K562 (cell line): ENCODE results near the gene BNIPL. TPM values are rescaled to one million over a fixed set of nuclear protein-coding genes. Genes with fewer than 3 reads are reported as not detected.

Experiments
- ELF4 ChIP-seq: fragments of 450-650 bp; formaldehyde crosslinking; IDR thresholded peaks from 2 replicates; pipeline ENCODE4 v1.4.0; 2022; ENCODE audit warnings: missing genetic modification characterization
- FOXK2 ChIP-seq, 2 experiments: fragments of 450-650 bp; IDR thresholded peaks in 1 of 2; conservative IDR thresholded peaks in 1 of 2; 2 replicates each; pipeline ENCODE4 v1.6.1; 2016; ENCODE audit warnings: low read depth in 2 of 2, mild to moderate bottlenecking in 1 of 2
- HDAC3 ChIP-seq: fragments of 450-650 bp; IDR thresholded peaks from 2 replicates; pipeline ENCODE4 v1.6.1; 2018; ENCODE audit warnings: borderline replicate concordance, mild to moderate bottlenecking, moderate library complexity; ENCODE audit not compliant: partially characterized antibody
- JUND ChIP-seq, 2 experiments: IDR thresholded peaks; 2 replicates in 1 of 2; 3 replicates in 1 of 2; pipeline ENCODE4 v1.6.1; 2011; ENCODE audit warnings: borderline replicate concordance in 2 of 2, low read depth in 2 of 2, low read length in 2 of 2, improper control_type of control experiment in 1 of 2, missing biosample characterization in 1 of 2, missing genetic modification characterization in 1 of 2, missing genetic modification reagents in 1 of 2
- MAFG ChIP-seq: fragments of 450-650 bp; conservative IDR thresholded peaks from 2 replicates; pipeline ENCODE4 v1.6.1; 2016; ENCODE audit warnings: missing genetic modification characterization, missing compliant biosample characterization
- MYC ChIP-seq, 2 experiments: fragments of 250-450 bp in 1 of 2; sonication (Bioruptor Pico) in 1 of 2; IDR thresholded peaks; 2 replicates each; pipeline versions ENCODE4 v1.5.1 to v1.6.1; 2012 to 2021; ENCODE audit warnings: low read depth in 2 of 2, borderline replicate concordance in 1 of 2, improper control_type of control experiment in 1 of 2, low read length in 1 of 2, mild to moderate bottlenecking in 1 of 2, moderate library complexity in 1 of 2
- NFE2 ChIP-seq: IDR thresholded peaks from 2 replicates; pipeline ENCODE4 v1.6.1; 2014; ENCODE audit warnings: antibody characterized with exemption, low read depth
- POLR2A ChIP-seq: fragments of 450-650 bp; conservative IDR thresholded peaks from 2 replicates; pipeline ENCODE4 v1.6.1; 2016
- PPARD ChIP-seq: fragments of 250-450 bp; sonication (Bioruptor Pico); IDR thresholded peaks from 2 replicates; pipeline ENCODE4 v1.8.0; 2022; ENCODE audit warnings: inconsistent platforms, mild to moderate bottlenecking, moderate library complexity
- SRF ChIP-seq, 2 experiments: fragments of 250-450, 450-650 bp in 1 of 2; sonication (Bioruptor Pico) in 1 of 2; sonication (generic) in 1 of 2; formaldehyde crosslinking; IDR thresholded peaks; 2 replicates each; pipeline versions ENCODE4 v1.5.0 to v1.5.1; 2020 to 2022; ENCODE audit warnings: mild to moderate bottlenecking in 1 of 2, missing genetic modification reagents in 1 of 2
- ZNF444 ChIP-seq: fragments of 250-450 bp; sonication (Bioruptor Pico); IDR thresholded peaks from 2 replicates; pipeline ENCODE4 v1.4.0; 2020; ENCODE audit warnings: mild to moderate bottlenecking, moderate library complexity
- polyA plus RNA-seq, 8 experiments: library from polyadenylated mRNA; depleted of rRNA in 4 of 8; stranded (reverse) in 5 of 8; unstranded in 3 of 8; fragments of >200 nt; fragmentation: Nextera tagmentation in 2 of 8; fragmentation: Illumina TruSeq in 1 of 8; extraction: Ambion mirVana in 2 of 8; extraction: Trizol in 1 of 8; gene quantifications; 2 replicates each; pipeline versions ENCODE4 v1.2.1 to v1.2.3, GENCODE V29; 2011 to 2014; ENCODE audit warnings: inconsistent platforms in 1 of 8, missing spikeins in 1 of 8
- total RNA-seq, 7 experiments: library from RNA; depleted of rRNA in 6 of 7; stranded (reverse); fragments of >200 nt in 6 of 7; fragmentation: Illumina TruSeq in 2 of 7; extraction: Trizol in 2 of 7; gene quantifications; 2 replicates each; pipeline versions ENCODE4 v1.2.1 to v1.2.3, GENCODE V29; 2011 to 2021; ENCODE audit warnings: low replicate concordance in 1 of 7
- TF ChIP-seq, protein P1 (sequence below), 3 experiments: fragments of 200-800 bp in 1 of 3; fragments of 250-450 bp in 1 of 3; fragments of 450-650 bp in 1 of 3; sonication (Bioruptor Pico) in 1 of 3; sonication (Bioruptor generic) in 1 of 3; formaldehyde crosslinking in 1 of 3; IDR thresholded peaks; 2 replicates each; pipeline versions ENCODE4 v1.6.1 to v1.8.0; 2016 to 2022; ENCODE audit warnings: mild to moderate bottlenecking in 2 of 3, missing genetic modification characterization in 2 of 3, missing compliant biosample characterization in 1 of 3, moderate library complexity in 1 of 3
- TF ChIP-seq, protein P2 (sequence below): IDR thresholded peaks from 2 replicates; pipeline ENCODE4 v1.6.1; 2014; ENCODE audit warnings: antibody characterized with exemption
- TF ChIP-seq, protein P3 (sequence below): fragments of 450-650 bp; IDR thresholded peaks from 2 replicates; pipeline ENCODE4 v1.6.1; 2016; ENCODE audit warnings: mild to moderate bottlenecking
- TF ChIP-seq, protein P4 (sequence below), 2 experiments: fragments of 200-800 bp in 1 of 2; sonication (Bioruptor generic) in 1 of 2; sonication (generic) in 1 of 2; formaldehyde crosslinking in 1 of 2; IDR thresholded peaks in 1 of 2; conservative IDR thresholded peaks in 1 of 2; 2 replicates each; pipeline versions ENCODE4 v1.5.0 to v1.6.1; 2016 to 2020; ENCODE audit warnings: missing compliant biosample characterization in 1 of 2, missing genetic modification characterization in 1 of 2, missing genetic modification reagents in 1 of 2
- TF ChIP-seq, protein P5 (sequence below): sonication (generic); formaldehyde crosslinking; IDR thresholded peaks from 2 replicates; pipeline ENCODE4 v1.9.0; 2022; ENCODE audit warnings: mild to moderate bottlenecking, missing genetic modification reagents

Gene BNIPL
- total and polyA plus RNA-seq, 9 of the 15 experiments (the other 6 are each of a cell fraction or from before 2014, with no cell fraction given), result 0.08 to 1.4 (median 0.68) TPM

DNA sequence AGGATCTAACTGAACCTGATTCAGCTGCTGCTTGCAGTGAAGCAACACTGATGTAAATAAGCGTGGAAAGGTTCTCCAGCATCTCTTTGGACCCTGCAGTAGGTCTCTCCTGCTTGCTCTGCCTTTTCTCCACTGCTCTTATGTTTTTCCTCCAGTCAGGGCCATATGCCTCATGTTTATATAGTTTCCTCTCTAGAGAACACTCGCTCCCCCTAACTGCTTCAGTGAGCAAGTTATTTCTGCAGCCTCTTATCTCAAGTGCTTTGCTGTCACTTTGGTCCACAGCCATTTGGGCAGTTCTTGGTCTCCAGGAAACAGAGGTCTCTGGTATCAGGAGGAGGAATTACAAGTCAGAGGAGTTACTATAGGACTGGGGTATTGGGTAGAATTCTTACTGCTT is 22.9 kb upstream of the BNIPL start (continued):
- TF ChIP-seq JUND (IDR thresholded peaks at IDR 0.05; ENCODE audit: borderline replicate concordance, low read depth, low read length) (peak; percentile 42; the same call in 1 of the 2 replicates), JUND (tag; IDR thresholded peaks at IDR 0.05; ENCODE audit: borderline replicate concordance, low read depth, low read length) (no peak; the same call in 2 of the 3 replicates), POLR2A (no peak), HDAC3 (no peak), SRF (CRISPR knock-in tag; IDR thresholded peaks at IDR 0.05) (no peak), ELF4 (CRISPR knock-in tag) (no peak), PPARD (CRISPR knock-in tag) (no peak), NFE2 (no peak), MAFG (no peak), FOXK2 (conservative IDR thresholded peaks at IDR 0.05 in 1 of 2, IDR thresholded peaks at IDR 0.05 in 1 of 2; ENCODE audit: low read depth in 2 of 2) (peak; percentile 92 to 95), MYC (IDR thresholded peaks at IDR 0.05; ENCODE audit: low read depth, low read length) (peak; percentile 61; the same call in 1 of the 2 replicates), MYC (CRISPR knock-in tag; IDR thresholded peaks at IDR 0.05; ENCODE audit: borderline replicate concordance, low read depth) (no peak), ZNF444 (no peak)
- TF ChIP-seq, protein P1, sequence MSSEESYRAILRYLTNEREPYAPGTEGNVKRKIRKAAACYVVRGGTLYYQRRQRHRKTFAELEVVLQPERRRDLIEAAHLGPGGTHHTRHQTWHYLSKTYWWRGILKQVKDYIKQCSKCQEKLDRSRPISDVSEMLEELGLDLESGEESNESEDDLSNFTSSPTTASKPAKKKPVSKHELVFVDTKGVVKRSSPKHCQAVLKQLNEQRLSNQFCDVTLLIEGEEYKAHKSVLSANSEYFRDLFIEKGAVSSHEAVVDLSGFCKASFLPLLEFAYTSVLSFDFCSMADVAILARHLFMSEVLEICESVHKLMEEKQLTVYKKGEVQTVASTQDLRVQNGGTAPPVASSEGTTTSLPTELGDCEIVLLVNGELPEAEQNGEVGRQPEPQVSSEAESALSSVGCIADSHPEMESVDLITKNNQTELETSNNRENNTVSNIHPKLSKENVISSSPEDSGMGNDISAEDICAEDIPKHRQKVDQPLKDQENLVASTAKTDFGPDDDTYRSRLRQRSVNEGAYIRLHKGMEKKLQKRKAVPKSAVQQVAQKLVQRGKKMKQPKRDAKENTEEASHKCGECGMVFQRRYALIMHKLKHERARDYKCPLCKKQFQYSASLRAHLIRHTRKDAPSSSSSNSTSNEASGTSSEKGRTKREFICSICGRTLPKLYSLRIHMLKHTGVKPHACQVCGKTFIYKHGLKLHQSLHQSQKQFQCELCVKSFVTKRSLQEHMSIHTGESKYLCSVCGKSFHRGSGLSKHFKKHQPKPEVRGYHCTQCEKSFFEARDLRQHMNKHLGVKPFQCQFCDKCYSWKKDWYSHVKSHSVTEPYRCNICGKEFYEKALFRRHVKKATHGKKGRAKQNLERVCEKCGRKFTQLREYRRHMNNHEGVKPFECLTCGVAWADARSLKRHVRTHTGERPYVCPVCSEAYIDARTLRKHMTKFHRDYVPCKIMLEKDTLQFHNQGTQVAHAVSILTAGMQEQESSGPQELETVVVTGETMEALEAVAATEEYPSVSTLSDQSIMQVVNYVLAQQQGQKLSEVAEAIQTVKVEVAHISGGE (CRISPR knock-in tag; IDR thresholded peaks at IDR 0.05), result no peak
- TF ChIP-seq, protein P2, sequence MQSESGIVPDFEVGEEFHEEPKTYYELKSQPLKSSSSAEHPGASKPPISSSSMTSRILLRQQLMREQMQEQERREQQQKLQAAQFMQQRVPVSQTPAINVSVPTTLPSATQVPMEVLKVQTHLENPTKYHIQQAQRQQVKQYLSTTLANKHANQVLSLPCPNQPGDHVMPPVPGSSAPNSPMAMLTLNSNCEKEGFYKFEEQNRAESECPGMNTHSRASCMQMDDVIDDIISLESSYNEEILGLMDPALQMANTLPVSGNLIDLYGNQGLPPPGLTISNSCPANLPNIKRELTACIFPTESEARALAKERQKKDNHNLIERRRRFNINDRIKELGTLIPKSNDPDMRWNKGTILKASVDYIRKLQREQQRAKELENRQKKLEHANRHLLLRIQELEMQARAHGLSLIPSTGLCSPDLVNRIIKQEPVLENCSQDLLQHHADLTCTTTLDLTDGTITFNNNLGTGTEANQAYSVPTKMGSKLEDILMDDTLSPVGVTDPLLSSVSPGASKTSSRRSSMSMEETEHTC, result no peak
- TF ChIP-seq, protein P3, sequence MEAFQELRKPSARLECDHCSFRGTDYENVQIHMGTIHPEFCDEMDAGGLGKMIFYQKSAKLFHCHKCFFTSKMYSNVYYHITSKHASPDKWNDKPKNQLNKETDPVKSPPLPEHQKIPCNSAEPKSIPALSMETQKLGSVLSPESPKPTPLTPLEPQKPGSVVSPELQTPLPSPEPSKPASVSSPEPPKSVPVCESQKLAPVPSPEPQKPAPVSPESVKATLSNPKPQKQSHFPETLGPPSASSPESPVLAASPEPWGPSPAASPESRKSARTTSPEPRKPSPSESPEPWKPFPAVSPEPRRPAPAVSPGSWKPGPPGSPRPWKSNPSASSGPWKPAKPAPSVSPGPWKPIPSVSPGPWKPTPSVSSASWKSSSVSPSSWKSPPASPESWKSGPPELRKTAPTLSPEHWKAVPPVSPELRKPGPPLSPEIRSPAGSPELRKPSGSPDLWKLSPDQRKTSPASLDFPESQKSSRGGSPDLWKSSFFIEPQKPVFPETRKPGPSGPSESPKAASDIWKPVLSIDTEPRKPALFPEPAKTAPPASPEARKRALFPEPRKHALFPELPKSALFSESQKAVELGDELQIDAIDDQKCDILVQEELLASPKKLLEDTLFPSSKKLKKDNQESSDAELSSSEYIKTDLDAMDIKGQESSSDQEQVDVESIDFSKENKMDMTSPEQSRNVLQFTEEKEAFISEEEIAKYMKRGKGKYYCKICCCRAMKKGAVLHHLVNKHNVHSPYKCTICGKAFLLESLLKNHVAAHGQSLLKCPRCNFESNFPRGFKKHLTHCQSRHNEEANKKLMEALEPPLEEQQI, result no peak
- TF ChIP-seq, protein P4, sequence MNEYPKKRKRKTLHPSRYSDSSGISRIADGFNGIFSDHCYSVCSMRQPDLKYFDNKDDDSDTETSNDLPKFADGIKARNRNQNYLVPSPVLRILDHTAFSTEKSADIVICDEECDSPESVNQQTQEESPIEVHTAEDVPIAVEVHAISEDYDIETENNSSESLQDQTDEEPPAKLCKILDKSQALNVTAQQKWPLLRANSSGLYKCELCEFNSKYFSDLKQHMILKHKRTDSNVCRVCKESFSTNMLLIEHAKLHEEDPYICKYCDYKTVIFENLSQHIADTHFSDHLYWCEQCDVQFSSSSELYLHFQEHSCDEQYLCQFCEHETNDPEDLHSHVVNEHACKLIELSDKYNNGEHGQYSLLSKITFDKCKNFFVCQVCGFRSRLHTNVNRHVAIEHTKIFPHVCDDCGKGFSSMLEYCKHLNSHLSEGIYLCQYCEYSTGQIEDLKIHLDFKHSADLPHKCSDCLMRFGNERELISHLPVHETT (CRISPR knock-in tag; conservative IDR thresholded peaks at IDR 0.05 in 1 of 2, IDR thresholded peaks at IDR 0.05 in 1 of 2), result 0 out of 4 replicates have a peak, but pooled peaks of 1 of the 2 experiments have one; percentile 27
- TF ChIP-seq, protein P5, sequence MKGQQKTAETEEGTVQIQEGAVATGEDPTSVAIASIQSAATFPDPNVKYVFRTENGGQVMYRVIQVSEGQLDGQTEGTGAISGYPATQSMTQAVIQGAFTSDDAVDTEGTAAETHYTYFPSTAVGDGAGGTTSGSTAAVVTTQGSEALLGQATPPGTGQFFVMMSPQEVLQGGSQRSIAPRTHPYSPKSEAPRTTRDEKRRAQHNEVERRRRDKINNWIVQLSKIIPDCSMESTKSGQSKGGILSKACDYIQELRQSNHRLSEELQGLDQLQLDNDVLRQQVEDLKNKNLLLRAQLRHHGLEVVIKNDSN (CRISPR knock-in tag), result no peak
